K562 (cell line): ENCODE measurements around the gene CPN2. TPM values are rescaled to one million over a fixed set of nuclear protein-coding genes. Genes with fewer than 3 reads are reported as not detected.

Experiments used
- ATAC-seq: fragments of 200-7000 bp; cut with Tn5 transposase; 3 replicates; pipeline ENCODE4 v1.9.1; 2020; ENCODE audit warnings: moderate library complexity
- BruUV-seq: library from RNA; stranded (reverse); fragments of 400-500 nt; replicated peaks from 2 replicates; lab custom pipeline; 2021; lab: Mats Ljungman, UMichigan
- CTCF ChIA-PET: fragments of 300-600 bp; formaldehyde crosslinking; extraction: SDS; loops from one replicate; lab custom pipeline; 2021; ENCODE audit warnings: low intra/inter-chr PET ratio; lab: Yijun Ruan, JAX
- POLR2A ChIA-PET: fragments of 300-600, 350-650 bp; sonication (Branson Sonifier 250); formaldehyde crosslinking; extraction: SDS; loops from one replicate; lab custom pipeline; 2021; ENCODE audit warnings: antibody characterized with exemption, inconsistent platforms; lab: Yijun Ruan, JAX
- DNase-seq, 4 experiments: peaks; one replicate each; pipeline versions ENCODE4 v3.0.0 to v3.0.0-alpha.2; 2011 to 2018; ENCODE audit warnings: low spot score in 3 of 4, mixed read lengths in 3 of 4; ENCODE audit errors: extremely low read depth in 1 of 4
- FAIRE-seq: peaks from 2 replicates; lab custom pipeline; 2011; peaks lifted over from hg19 to GRCh38; lab: Jason Lieb, UNC
- H2AFZ ChIP-seq: 2 replicates; pipeline ENCODE4 v1.6.0; 2011; ENCODE audit warnings: low read depth, low read length, control low read depth, inconsistent platforms
- H3K27ac ChIP-seq: fragments of 200-600 bp; 3 replicates; pipeline ENCODE4 v1.8.0; 2011; ENCODE audit warnings: low read depth, mild to moderate bottlenecking, control low read depth, inconsistent platforms, low read length, moderate library complexity, mixed read lengths; ENCODE audit errors: extremely low read depth
- H3K27me3 ChIP-seq, 2 experiments: fragments of 300-600 bp in 1 of 2; 2 replicates in 1 of 2; 3 replicates in 1 of 2; pipeline versions ENCODE4 v1.6.0 to v1.8.0; 2011; ENCODE audit warnings: inconsistent platforms in 2 of 2, low read length in 2 of 2, mild to moderate bottlenecking in 1 of 2, mixed read lengths in 1 of 2, moderate library complexity in 1 of 2; ENCODE audit not compliant: control insufficient read depth in 2 of 2, insufficient read depth in 2 of 2
- H3K36me3 ChIP-seq: fragments of 300-600 bp; 3 replicates; pipeline ENCODE4 v1.8.0; 2011; ENCODE audit warnings: mild to moderate bottlenecking, low read length, inconsistent platforms; ENCODE audit not compliant: control insufficient read depth, insufficient read depth
- H3K4me1 ChIP-seq, 2 experiments: fragments of 200-600 bp in 1 of 2; replicated peaks in 1 of 2; 2 replicates in 1 of 2; 3 replicates in 1 of 2; pipeline versions ENCODE4 v1.5.1 to v1.8.0; 2011; ENCODE audit warnings: inconsistent platforms in 2 of 2, low read length in 2 of 2, mild to moderate bottlenecking in 1 of 2, mixed read lengths in 1 of 2, moderate library complexity in 1 of 2; ENCODE audit not compliant: control insufficient read depth in 2 of 2, insufficient read depth in 2 of 2
- H3K4me2 ChIP-seq: 2 replicates; pipeline ENCODE4 v1.6.1; 2011; ENCODE audit warnings: low read length, control low read depth, inconsistent platforms, mixed read lengths; ENCODE audit not compliant: insufficient read depth
- H3K4me3 ChIP-seq: fragments of 200-600 bp; sonication (generic), shearing (Covaris generic); 2 replicates; pipeline ENCODE4 v1.5.1; 2016; ENCODE audit warnings: control low read depth, inconsistent platforms
- H3K79me2 ChIP-seq: fragments of 200-600 bp; 3 replicates; pipeline ENCODE4 v1.8.0; 2011; ENCODE audit warnings: low read length, inconsistent platforms; ENCODE audit not compliant: control insufficient read depth, insufficient read depth
- H3K9ac ChIP-seq, 2 experiments: 2 replicates each; pipeline versions ENCODE4 v1.6.0 to v1.6.1; 2011; ENCODE audit warnings: low read depth in 2 of 2, low read length in 2 of 2, control low read depth in 1 of 2, inconsistent platforms in 1 of 2, mild to moderate bottlenecking in 1 of 2, mixed read lengths in 1 of 2; ENCODE audit not compliant: insufficient read depth in 1 of 2
- H3K9me1 ChIP-seq: one replicate; pipeline ENCODE4 v1.6.0; 2011; ENCODE audit warnings: inconsistent platforms, mild to moderate bottlenecking, low read length, moderate library complexity; ENCODE audit not compliant: control insufficient read depth, insufficient read depth
- H3K9me3 ChIP-seq: replicated peaks from 2 replicates; pipeline ENCODE4 v1.5.1; 2011; ENCODE audit warnings: low read depth, low read length, inconsistent platforms; ENCODE audit not compliant: control insufficient read depth, insufficient read depth
- H4K20me1 ChIP-seq: replicated peaks from 2 replicates; pipeline ENCODE4 v1.6.1; 2011; ENCODE audit warnings: low read length, inconsistent platforms, mixed read lengths; ENCODE audit not compliant: control insufficient read depth, insufficient read depth
- ARHGAP35 ChIP-seq: fragments of 450-650 bp; IDR thresholded peaks from 2 replicates; pipeline ENCODE4 v1.6.1; 2018; ENCODE audit not compliant: partially characterized antibody
- DIDO1 ChIP-seq: fragments of 450-650 bp; IDR thresholded peaks from 2 replicates; pipeline ENCODE4 v1.6.1; 2016; ENCODE audit warnings: low read depth, missing biosample characterization, missing genetic modification characterization
- FOXP4 ChIP-seq: sonication (generic); formaldehyde crosslinking; IDR thresholded peaks from 2 replicates; pipeline ENCODE4 v1.8.0; 2022; ENCODE audit warnings: mild to moderate bottlenecking, missing genetic modification reagents, borderline replicate concordance
- KDM1A ChIP-seq, 2 experiments: fragments of 450-650 bp; IDR thresholded peaks; 2 replicates each; pipeline ENCODE4 v1.6.1; 2016; ENCODE audit warnings: mild to moderate bottlenecking in 2 of 2
- PHF8 ChIP-seq: fragments of 200-600 bp; sonication (generic); IDR thresholded peaks from 2 replicates; pipeline ENCODE4 v1.6.1; 2012; ENCODE audit warnings: mixed run types, mild to moderate bottlenecking, inconsistent platforms, low read length, moderate library complexity, borderline replicate concordance
- TAL1 ChIP-seq: fragments of 450-650 bp; IDR thresholded peaks from 2 replicates; pipeline ENCODE4 v1.6.1; 2016; ENCODE audit warnings: mild to moderate bottlenecking
- USF1 ChIP-seq: sonication (generic); formaldehyde crosslinking; IDR thresholded peaks from 2 replicates; pipeline ENCODE4 v1.9.0; 2022; ENCODE audit warnings: mild to moderate bottlenecking, missing genetic modification reagents
- ZNF780A ChIP-seq: fragments of 250-450 bp; sonication (Bioruptor Pico); IDR thresholded peaks from 2 replicates; pipeline ENCODE4 v1.5.0; 2021; ENCODE audit warnings: mild to moderate bottlenecking
- WGBS: fragments of 100-300 bp; shearing (Covaris generic); methylation state at CpG from one replicate; pipeline ENCODE4 v1.1.6; 2016; ENCODE audit warnings: low coverage, mixed read lengths; ENCODE audit not compliant: insufficient coverage; ENCODE audit errors: missing lambda C conversion rate; 5-methylcytosine and 5-hydroxymethylcytosine counted together
- in situ Hi-C: fragments of 300-500 bp; cut with MboI; formaldehyde crosslinking; loops from 4 replicates; pipeline ENCODE4 v1.15.0; 2018; ENCODE audit warnings: inconsistent platforms, mixed read lengths
- intact Hi-C: fragments of 100-400 bp; cut with micrococcal nuclease; formaldehyde crosslinking; loops from 2 replicates; pipeline ENCODE4 v1.14.2; 2022
- polyA plus RNA-seq, 8 experiments: library from polyadenylated mRNA; depleted of rRNA in 4 of 8; stranded (reverse) in 5 of 8; unstranded in 3 of 8; fragments of >200 nt; fragmentation: Nextera tagmentation in 2 of 8; fragmentation: Illumina TruSeq in 1 of 8; extraction: Ambion mirVana in 2 of 8; extraction: Trizol in 1 of 8; gene quantifications; 2 replicates each; pipeline versions ENCODE4 v1.2.1 to v1.2.3, GENCODE V29; 2011 to 2014; ENCODE audit warnings: inconsistent platforms in 1 of 8, missing spikeins in 1 of 8
- total RNA-seq, 7 experiments: library from RNA; depleted of rRNA in 6 of 7; stranded (reverse); fragments of >200 nt in 6 of 7; fragmentation: Illumina TruSeq in 2 of 7; extraction: Trizol in 2 of 7; gene quantifications; 2 replicates each; pipeline versions ENCODE4 v1.2.1 to v1.2.3, GENCODE V29; 2011 to 2021; ENCODE audit warnings: low replicate concordance in 1 of 7

The CPN2 gene
- total and polyA plus RNA-seq, 9 of the 15 experiments (the other 6 are each of a cell fraction or from before 2014, with no cell fraction given) = not detected

GRCh38 chr3:194312186-194312742 lies 38.9 kb downstream of the CPN2 start (continued):
- TF ChIP-seq FOXP4 (CRISPR knock-in tag) = no peak
- TF ChIP-seq ZNF780A = no peak
- TF ChIP-seq DIDO1 (tag) = no peak
- no peak for TF ChIP-seq USF1

GRCh38 chr3:194311000-194311399 lies 40.1 kb downstream of the CPN2 start:
- DNase-seq (no peak), FAIRE-seq (no peak), ATAC-seq (no peak)
- Histone ChIP-seq H3K9ac (no peak overlapping the region), H3K27ac (no peak overlapping the region), H4K20me1 (no peaks in the 10 kb centered on the region), H3K36me3 (no peaks in the 10 kb centered on the region), H3K4me1 (peaks cover 12 to 18% of the 10 kb centered on the region in 2 experiments), H3K9me3 (no peaks in the 10 kb centered on the region), H3K4me3 (no peak overlapping the region), H3K4me2 (no peak overlapping the region), H3K27me3 (no peaks in the 10 kb centered on the region), H3K79me2 (no peaks in the 10 kb centered on the region), H3K9me1 (no peaks in the 10 kb centered on the region), H2AFZ (no peak overlapping the region)
- WGBS = 57% methylated on average over 2 of the region's 2 CpGs
- POLR2A ChIA-PET = interaction anchor here (0.5 to 0.6 kb wide), 2 partner anchors 47 to 474 kb away, joined by 4 read pairs; no protein-coding TSS in a partner anchor
- in situ Hi-C loops (loop anchor here (10.0 to 25.0 kb wide), 2 partner anchors 146 to 1499 kb away; no protein-coding TSS in a partner anchor), intact Hi-C loops (loop anchor here (10.0 kb wide), 4 partner anchors 236 to 1496 kb away; no protein-coding TSS in a partner anchor)
- no TSS peak for BruUV-seq
- CTCF ChIA-PET = no interaction called here
- TF ChIP-seq ARHGAP35 = no peak
- peak in 1 of 2 experiments; percentile 25; a peak in 1 of 4 replicates for TF ChIP-seq KDM1A (IDR thresholded peaks at IDR 0.05)
- TF ChIP-seq TAL1 = no peak
- TF ChIP-seq PHF8 = no peak
